IMR-90 (cell line): ENCODE measurements around the gene GRK5. TPM values are rescaled to one million over a fixed set of nuclear protein-coding genes. Genes with fewer than 3 reads are reported as not detected.

Experiments used
- ATAC-seq: fragments of 200-7000 bp; cut with Tn5 transposase; 2 replicates; pipeline ENCODE4 v1.9.1; 2020; ENCODE audit warnings: low read depth, mild to moderate bottlenecking, moderate library complexity
- BruUV-seq: library from RNA; stranded (reverse); fragments of 400-500 nt; replicated peaks from 2 replicates; lab custom pipeline; 2021; lab: Mats Ljungman, UMichigan
- CTCF ChIA-PET: fragments of 300-600 bp; formaldehyde crosslinking; extraction: SDS; loops from one replicate; lab custom pipeline; 2021; ENCODE audit warnings: antibody characterized with exemption; lab: Yijun Ruan, JAX
- POLR2A ChIA-PET: fragments of 300-600 bp; sonication (Branson Sonifier 250); formaldehyde crosslinking; loops from one replicate; lab custom pipeline; 2022; ENCODE audit warnings: antibody characterized with exemption; ENCODE audit not compliant: unreplicated experiment; lab: Charles Lee
- DNase-seq: peaks from one replicate; pipeline ENCODE4 v3.0.0; 2013
- H2AFZ ChIP-seq: replicated peaks from 2 replicates; pipeline ENCODE3; 2013; ENCODE audit warnings: low read length, mild to moderate bottlenecking; ENCODE audit not compliant: poor library complexity
- H2AK5ac ChIP-seq: 2 replicates; pipeline ENCODE4 v1.6.1; 2013; ENCODE audit warnings: low read depth, low read length, inconsistent platforms
- H2AK9ac ChIP-seq: replicated peaks from 2 replicates; pipeline ENCODE3; 2013; ENCODE audit warnings: mild to moderate bottlenecking, low read depth, low read length, moderate library complexity; ENCODE audit not compliant: poor library complexity
- H2BK120ac ChIP-seq: 2 replicates; pipeline ENCODE4 v1.6.1; 2013; ENCODE audit warnings: low read depth, low read length, inconsistent platforms
- H2BK15ac ChIP-seq: 3 replicates; pipeline ENCODE4 v1.6.1; 2013; ENCODE audit warnings: low read depth, low read length, inconsistent platforms
- H2BK20ac ChIP-seq: 2 replicates; pipeline ENCODE4 v1.6.1; 2013; ENCODE audit warnings: low read depth, mild to moderate bottlenecking, inconsistent platforms, low read length, moderate library complexity
- H2BK5ac ChIP-seq: 2 replicates; pipeline ENCODE4 v1.6.1; 2013; ENCODE audit warnings: mild to moderate bottlenecking, low read depth, low read length, inconsistent platforms; ENCODE audit not compliant: poor library complexity, severe bottlenecking
- H3K14ac ChIP-seq: replicated peaks from 2 replicates; pipeline ENCODE4 v1.6.1; 2013; ENCODE audit warnings: low read depth, low read length, inconsistent platforms
- H3K18ac ChIP-seq: 2 replicates; pipeline ENCODE4 v1.6.1; 2013; ENCODE audit warnings: low read depth, low read length, control low read depth
- H3K23ac ChIP-seq: 2 replicates; pipeline ENCODE4 v1.6.1; 2013; ENCODE audit warnings: low read depth, low read length, inconsistent platforms
- H3K27ac ChIP-seq: 2 replicates; pipeline ENCODE4 v1.5.1; 2013; ENCODE audit warnings: mild to moderate bottlenecking, control low read depth, low read length; ENCODE audit not compliant: insufficient read depth
- H3K27me3 ChIP-seq: 2 replicates; pipeline ENCODE4 v1.6.1; 2013; ENCODE audit warnings: low read length; ENCODE audit not compliant: control insufficient read depth, insufficient read depth
- H3K36me3 ChIP-seq: 2 replicates; pipeline ENCODE4 v1.6.1; 2013; ENCODE audit warnings: low read length, mixed read lengths; ENCODE audit not compliant: control insufficient read depth, insufficient read depth
- H3K4ac ChIP-seq: 2 replicates; pipeline ENCODE4 v1.6.1; 2013; ENCODE audit warnings: low read depth, low read length, inconsistent platforms
- H3K4me1 ChIP-seq: 2 replicates; pipeline ENCODE4 v1.6.1; 2013; ENCODE audit warnings: low read length, mixed read lengths; ENCODE audit not compliant: control insufficient read depth, insufficient read depth
- H3K4me2 ChIP-seq: 2 replicates; pipeline ENCODE4 v1.6.1; 2013; ENCODE audit warnings: low read depth, mild to moderate bottlenecking, control low read depth, low read length, moderate library complexity
- H3K4me3 ChIP-seq: 2 replicates; pipeline ENCODE4 v1.5.1; 2013; ENCODE audit warnings: low read depth, mild to moderate bottlenecking, control low read depth, low read length, moderate library complexity; ENCODE audit not compliant: insufficient read depth
- H3K56ac ChIP-seq: 2 replicates; pipeline ENCODE4 v1.6.1; 2013; ENCODE audit warnings: low read length, inconsistent platforms; ENCODE audit not compliant: insufficient read depth; ENCODE audit errors: extremely low read depth
- H3K79me1 ChIP-seq, 2 experiments: 2 replicates each; pipeline ENCODE4 v1.6.1; 2013; ENCODE audit warnings: low read length in 2 of 2, inconsistent platforms in 1 of 2, low read depth in 1 of 2
- H3K9ac ChIP-seq: 2 replicates; pipeline ENCODE4 v1.6.1; 2013; ENCODE audit warnings: low read depth, low read length, control low read depth
- H3K9me1 ChIP-seq: 2 replicates; pipeline ENCODE4 v1.6.1; 2013; ENCODE audit warnings: low read length, inconsistent platforms; ENCODE audit not compliant: insufficient read depth
- H3K9me3 ChIP-seq: 2 replicates; pipeline ENCODE4 v1.6.1; 2013; ENCODE audit warnings: low read length; ENCODE audit not compliant: control insufficient read depth, insufficient read depth
- H4K20me1 ChIP-seq: 2 replicates; pipeline ENCODE4 v1.6.1; 2013; ENCODE audit warnings: low read length, inconsistent platforms; ENCODE audit not compliant: insufficient read depth
- H4K5ac ChIP-seq: 2 replicates; pipeline ENCODE4 v1.6.1; 2013; ENCODE audit warnings: mild to moderate bottlenecking, low read depth, low read length, control low read depth
- H4K8ac ChIP-seq, 2 experiments: 2 replicates each; pipeline ENCODE4 v1.6.1; 2013; ENCODE audit warnings: low read depth in 2 of 2, low read length in 2 of 2, control low read depth in 1 of 2, inconsistent platforms in 1 of 2
- H4K91ac ChIP-seq: 2 replicates; pipeline ENCODE4 v1.6.1; 2013; ENCODE audit warnings: low read depth, low read length, inconsistent platforms; ENCODE audit not compliant: insufficient read depth
- BHLHE40 ChIP-seq: fragments of 150-350 bp; IDR thresholded peaks from 2 replicates; pipeline ENCODE4 v1.6.1; 2016; ENCODE audit warnings: mild to moderate bottlenecking, low read depth, low read length
- CEBPB ChIP-seq: IDR thresholded peaks from 2 replicates; pipeline ENCODE4 v1.6.1; 2012; ENCODE audit warnings: low read depth, low read length, improper control_type of control experiment
- CHD1 ChIP-seq: IDR thresholded peaks from 2 replicates; pipeline ENCODE4 v1.6.1; 2012; ENCODE audit warnings: low read depth, low read length, improper control_type of control experiment
- FOS ChIP-seq: fragments of 150-350 bp; IDR thresholded peaks from 2 replicates; pipeline ENCODE4 v1.6.1; 2016; ENCODE audit warnings: low read depth, low read length
- MAFK ChIP-seq: IDR thresholded peaks from 2 replicates; pipeline ENCODE4 v1.6.1; 2012; ENCODE audit warnings: low read depth, low read length, improper control_type of control experiment
- MAZ ChIP-seq: IDR thresholded peaks from 2 replicates; pipeline ENCODE4 v1.6.1; 2012; ENCODE audit warnings: low read depth, mild to moderate bottlenecking, low read length, improper control_type of control experiment, moderate library complexity, borderline replicate concordance
- MXI1 ChIP-seq: IDR thresholded peaks from 2 replicates; pipeline ENCODE4 v1.6.1; 2012; ENCODE audit warnings: low read depth, mild to moderate bottlenecking, low read length, moderate library complexity, borderline replicate concordance
- NFE2L2 ChIP-seq: fragments of 150-350 bp; IDR thresholded peaks from 2 replicates; pipeline ENCODE4 v1.6.1; 2016; ENCODE audit warnings: low read depth, mild to moderate bottlenecking, low read length
- RAD21 ChIP-seq: IDR thresholded peaks from 2 replicates; pipeline ENCODE4 v1.6.1; 2012; ENCODE audit warnings: low read length, improper control_type of control experiment
- RCOR1 ChIP-seq: IDR thresholded peaks from 2 replicates; pipeline ENCODE4 v1.6.1; 2012; ENCODE audit warnings: mild to moderate bottlenecking, low read length, improper control_type of control experiment; ENCODE audit not compliant: insufficient replicate concordance
- RFX5 ChIP-seq: IDR thresholded peaks from 2 replicates; pipeline ENCODE4 v1.8.0; 2012; ENCODE audit warnings: low read depth, mild to moderate bottlenecking, low read length, moderate library complexity
- SMC3 ChIP-seq: fragments of 150-350 bp; IDR thresholded peaks from 2 replicates; pipeline ENCODE4 v1.6.1; 2016; ENCODE audit warnings: low read depth, mild to moderate bottlenecking, antibody characterized with exemption, low read length, moderate library complexity
- WGBS, 2 experiments: methylation state at CpG; one replicate each; pipeline versions ENCODE4 v1.1.5 to v1.1.7; 2013; ENCODE audit warnings: missing lambda C conversion rate in 2 of 2; ENCODE audit not compliant: insufficient read length in 1 of 2; ENCODE audit errors: extremely low coverage in 2 of 2; 5-methylcytosine and 5-hydroxymethylcytosine counted together
- dilution Hi-C: fragments of 300-500 bp; cut with HindIII; formaldehyde crosslinking; loops from one replicate; pipeline ENCODE4 v1.14.3; 2018; ENCODE audit warnings: low sequenced_read_pairs; ENCODE audit not compliant: unreplicated experiment
- in situ Hi-C: fragments of 300-500 bp; cut with MboI; formaldehyde crosslinking; loops from 3 replicates; pipeline ENCODE4 v1.14.3; 2019; ENCODE audit warnings: low sequenced_read_pairs, inconsistent platforms, mixed read lengths
- intact Hi-C: fragments of 100-400 bp; cut with micrococcal nuclease; formaldehyde crosslinking; loops from 2 replicates; pipeline ENCODE4 v1.10.0; 2022
- polyA plus RNA-seq, 3 experiments: library from polyadenylated mRNA; depleted of rRNA; stranded (reverse); fragments of >200 nt; gene quantifications; 2 replicates each; pipeline ENCODE4 v1.2.3, GENCODE V29; 2012; ENCODE audit warnings: low replicate concordance in 1 of 3
- total RNA-seq: library from RNA; depleted of rRNA; stranded (reverse); fragments of >200 nt; gene quantifications from 2 replicates; pipeline ENCODE4 v1.2.3, GENCODE V29; 2012
- TF ChIP-seq, protein P1 (sequence below): fragments of 150-350 bp; IDR thresholded peaks from 2 replicates; pipeline ENCODE4 v1.6.1; 2016; ENCODE audit warnings: low read depth, mild to moderate bottlenecking, low read length, moderate library complexity, borderline replicate concordance
- TF ChIP-seq, protein P2 (sequence below): conservative IDR thresholded peaks from 2 replicates; pipeline ENCODE4 v1.5.1; 2012; ENCODE audit warnings: mild to moderate bottlenecking, low read depth, low read length, improper control_type of control experiment
- TF ChIP-seq, protein P3 (sequence below): fragments of 150-350 bp; IDR thresholded peaks from 2 replicates; pipeline ENCODE4 v1.6.1; 2017; ENCODE audit warnings: mild to moderate bottlenecking, antibody characterized with exemption, low read length, low read depth

The GRK5 gene
- total and polyA plus RNA-seq, 2 of the 4 experiments (the other 2 are of a cell fraction): 12.9 to 16.3 TPM

DNA sequence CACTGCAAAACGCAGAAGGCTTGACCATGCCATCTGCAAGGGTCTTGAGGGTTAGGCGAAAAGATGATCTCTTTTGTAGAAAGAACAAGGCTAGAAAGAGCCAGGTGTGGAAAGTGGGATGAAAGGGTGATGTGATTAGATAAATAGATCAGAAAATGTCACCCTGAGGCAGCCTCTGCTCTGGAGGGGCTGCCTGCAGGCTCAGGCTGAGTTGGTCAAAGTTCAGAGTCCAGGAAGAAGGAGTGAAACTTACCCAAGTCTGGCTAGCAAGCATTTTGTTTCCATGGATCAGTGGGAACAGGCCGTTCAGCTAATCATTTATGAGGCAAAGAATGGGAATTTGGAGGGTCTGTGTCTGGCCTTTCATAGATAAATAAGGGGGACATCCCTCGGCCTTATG lies 255.4 kb downstream of the GRK5 start:
- Histone ChIP-seq H2BK5ac (no peak overlapping the region), H4K8ac (no peak overlapping the region), H3K56ac (no peak overlapping the region), H4K5ac (no peak overlapping the region), H3K18ac (no peak overlapping the region), H3K9me1 (no peaks in the 10 kb centered on the region; the same call in 1 of the 2 replicates), H2BK120ac (no peak overlapping the region), H4K91ac (no peak overlapping the region), H4K20me1 (no peaks in the 10 kb centered on the region), H3K14ac (no peak overlapping the region), H3K4me2 (no peak overlapping the region), H2BK15ac (no peak overlapping the region), H3K79me1 (no peaks in the 10 kb centered on the region), H2AK9ac (no peak overlapping the region), H3K23ac (no peak overlapping the region), H3K27me3 (peaks cover 11% of the 10 kb centered on the region), H2AK5ac (no peak overlapping the region), H3K4me1 (no peaks in the 10 kb centered on the region), H2BK20ac (no peak overlapping the region), H3K27ac (no peak overlapping the region), H3K9me3 (peaks cover 3% of the 10 kb centered on the region; the same call in 1 of the 2 replicates), H3K4me3 (no peak overlapping the region), H3K4ac (no peak overlapping the region), H3K36me3 (peaks cover 15% of the 10 kb centered on the region), H2AFZ (no peak overlapping the region), H3K9ac (no peak overlapping the region)
- no TSS peak for BruUV-seq
- WGBS, 2 experiments: 89% methylated on average over 3 of the region's 4 CpGs; no CpG with 5 or more reads in 1 of the 2 experiments
- TF ChIP-seq, protein P1, sequence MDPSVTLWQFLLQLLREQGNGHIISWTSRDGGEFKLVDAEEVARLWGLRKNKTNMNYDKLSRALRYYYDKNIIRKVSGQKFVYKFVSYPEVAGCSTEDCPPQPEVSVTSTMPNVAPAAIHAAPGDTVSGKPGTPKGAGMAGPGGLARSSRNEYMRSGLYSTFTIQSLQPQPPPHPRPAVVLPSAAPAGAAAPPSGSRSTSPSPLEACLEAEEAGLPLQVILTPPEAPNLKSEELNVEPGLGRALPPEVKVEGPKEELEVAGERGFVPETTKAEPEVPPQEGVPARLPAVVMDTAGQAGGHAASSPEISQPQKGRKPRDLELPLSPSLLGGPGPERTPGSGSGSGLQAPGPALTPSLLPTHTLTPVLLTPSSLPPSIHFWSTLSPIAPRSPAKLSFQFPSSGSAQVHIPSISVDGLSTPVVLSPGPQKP: no peak
- TF ChIP-seq MAFK: no peak
- TF ChIP-seq FOS: no peak
- no peak for TF ChIP-seq RFX5
- TF ChIP-seq MAZ: no peak
- TF ChIP-seq NFE2L2: no peak
- no peak for TF ChIP-seq CEBPB
- TF ChIP-seq, protein P2, sequence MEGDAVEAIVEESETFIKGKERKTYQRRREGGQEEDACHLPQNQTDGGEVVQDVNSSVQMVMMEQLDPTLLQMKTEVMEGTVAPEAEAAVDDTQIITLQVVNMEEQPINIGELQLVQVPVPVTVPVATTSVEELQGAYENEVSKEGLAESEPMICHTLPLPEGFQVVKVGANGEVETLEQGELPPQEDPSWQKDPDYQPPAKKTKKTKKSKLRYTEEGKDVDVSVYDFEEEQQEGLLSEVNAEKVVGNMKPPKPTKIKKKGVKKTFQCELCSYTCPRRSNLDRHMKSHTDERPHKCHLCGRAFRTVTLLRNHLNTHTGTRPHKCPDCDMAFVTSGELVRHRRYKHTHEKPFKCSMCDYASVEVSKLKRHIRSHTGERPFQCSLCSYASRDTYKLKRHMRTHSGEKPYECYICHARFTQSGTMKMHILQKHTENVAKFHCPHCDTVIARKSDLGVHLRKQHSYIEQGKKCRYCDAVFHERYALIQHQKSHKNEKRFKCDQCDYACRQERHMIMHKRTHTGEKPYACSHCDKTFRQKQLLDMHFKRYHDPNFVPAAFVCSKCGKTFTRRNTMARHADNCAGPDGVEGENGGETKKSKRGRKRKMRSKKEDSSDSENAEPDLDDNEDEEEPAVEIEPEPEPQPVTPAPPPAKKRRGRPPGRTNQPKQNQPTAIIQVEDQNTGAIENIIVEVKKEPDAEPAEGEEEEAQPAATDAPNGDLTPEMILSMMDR: no peak
- no peak for TF ChIP-seq CHD1
- TF ChIP-seq SMC3: no peak
- TF ChIP-seq MXI1: no peak
- no peak for TF ChIP-seq RAD21
- TF ChIP-seq, protein P3, sequence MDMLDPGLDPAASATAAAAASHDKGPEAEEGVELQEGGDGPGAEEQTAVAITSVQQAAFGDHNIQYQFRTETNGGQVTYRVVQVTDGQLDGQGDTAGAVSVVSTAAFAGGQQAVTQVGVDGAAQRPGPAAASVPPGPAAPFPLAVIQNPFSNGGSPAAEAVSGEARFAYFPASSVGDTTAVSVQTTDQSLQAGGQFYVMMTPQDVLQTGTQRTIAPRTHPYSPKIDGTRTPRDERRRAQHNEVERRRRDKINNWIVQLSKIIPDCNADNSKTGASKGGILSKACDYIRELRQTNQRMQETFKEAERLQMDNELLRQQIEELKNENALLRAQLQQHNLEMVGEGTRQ: no peak
- TF ChIP-seq BHLHE40: no peak
- TF ChIP-seq RCOR1: no peak
- POLR2A ChIA-PET: no interaction called here
- intact Hi-C loops (no loop called here), dilution Hi-C loops (no loop called here), in situ Hi-C loops (no loop called here)
- ATAC-seq (no peak), DNase-seq (no peak)
- CTCF ChIA-PET: no interaction called here
